A673 (cell line): ENCODE measurements around the gene KRT74.

Experiments
- CTCF ChIP-seq: fragments of 300-800, 200-600 bp; sonication (generic); conservative IDR thresholded peaks from 2 replicates; pipeline ENCODE4 v1.5.1; 2017; ENCODE audit warnings: low read depth, mild to moderate bottlenecking, antibody characterized with exemption, low read length, moderate library complexity, mixed read lengths
- EZH2 ChIP-seq: fragments of 200-600 bp; sonication (generic); IDR thresholded peaks from 2 replicates; pipeline ENCODE4 v1.6.1; 2017; ENCODE audit warnings: borderline replicate concordance, low read depth, mild to moderate bottlenecking, mixed read lengths, antibody characterized with exemption, low read length; ENCODE audit not compliant: poor library complexity, severe bottlenecking

- TF ChIP-seq CTCF: no peak
- no peak for TF ChIP-seq EZH2
Observed at GRCh38 chr12:52539821-52540173, 33.8 kb downstream of the KRT74 start.
